ENCODE results near the gene PALM. TPM values are rescaled to one million over a fixed set of nuclear protein-coding genes. Genes with fewer than 3 reads are reported as not detected.

PALM gene
- total and polyA plus RNA-seq, 10 of the 15 experiments (the other 5 are each of a cell fraction or from before 2014, with no cell fraction given): 0.09 to 0.95 (median 0.23) TPM; not detected in 2

- WGBS (ENCODE audit: insufficient coverage, insufficient replicate concordance, low lambda C conversion rate, missing lambda C conversion rate): 21% methylated on average over 24 of the region's 24 CpGs
- TF ChIP-seq NR2F1 (conservative IDR thresholded peaks at IDR 0.05): 0 out of 2 replicates have a peak, but pooled peaks have one; percentile 18
- TF ChIP-seq SMARCA5 (IDR thresholded peaks at IDR 0.05): peak; percentile 80; the same call in 1 of the 2 replicates
- no peak for TF ChIP-seq REST (IDR thresholded peaks at IDR 0.05; ENCODE audit: low read depth, low read length)
- TF ChIP-seq, protein P1, sequence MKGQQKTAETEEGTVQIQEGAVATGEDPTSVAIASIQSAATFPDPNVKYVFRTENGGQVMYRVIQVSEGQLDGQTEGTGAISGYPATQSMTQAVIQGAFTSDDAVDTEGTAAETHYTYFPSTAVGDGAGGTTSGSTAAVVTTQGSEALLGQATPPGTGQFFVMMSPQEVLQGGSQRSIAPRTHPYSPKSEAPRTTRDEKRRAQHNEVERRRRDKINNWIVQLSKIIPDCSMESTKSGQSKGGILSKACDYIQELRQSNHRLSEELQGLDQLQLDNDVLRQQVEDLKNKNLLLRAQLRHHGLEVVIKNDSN (IDR thresholded peaks at IDR 0.05; ENCODE audit: borderline replicate concordance, extremely low read length, insufficient read depth, low read depth, low read length): no peak
- peak; percentile 78; the same call in 1 of the 2 replicates for TF ChIP-seq MAX (IDR thresholded peaks at IDR 0.05; ENCODE audit: low read depth, low read length)
- TF ChIP-seq POLR2A (IDR thresholded peaks at IDR 0.05; ENCODE audit: low read depth, low read length): no peak
- peak; percentile 58; the same call in 1 of the 2 replicates for TF ChIP-seq LARP7 (IDR thresholded peaks at IDR 0.05)
- peak; percentile 80 for TF ChIP-seq GATAD2B (conservative IDR thresholded peaks at IDR 0.05; ENCODE audit: low read depth)
- TF ChIP-seq RUNX3 (IDR thresholded peaks at IDR 0.05; ENCODE audit: low read length): 0 out of 2 replicates have a peak, but pooled peaks have one; percentile 19
- no peak for TF ChIP-seq MXI1 (IDR thresholded peaks at IDR 0.05; ENCODE audit: low read depth, low read length)
- peak; percentile 70; the same call in 1 of the 2 replicates for TF ChIP-seq ZNF207 (IDR thresholded peaks at IDR 0.05; ENCODE audit: borderline replicate concordance)
- TF ChIP-seq SMC3 (IDR thresholded peaks at IDR 0.05; ENCODE audit: borderline replicate concordance, low read length): peak; percentile 95
- peak; percentile 95 for TF ChIP-seq RELA (IDR thresholded peaks at IDR 0.05; ENCODE audit: borderline replicate concordance, partially characterized antibody)
- TF ChIP-seq NBN (IDR thresholded peaks at IDR 0.05): peak; percentile 68; the same call in 1 of the 2 replicates
- TF ChIP-seq SMAD5 (IDR thresholded peaks at IDR 0.05; ENCODE audit: low read depth): no peak
- no peak for TF ChIP-seq POLR2AphosphoS5 (IDR thresholded peaks at IDR 0.05; ENCODE audit: low read length)
- peak; percentile 66 for TF ChIP-seq RELB (IDR thresholded peaks at IDR 0.05; ENCODE audit: low read depth)
- no peak for TF ChIP-seq PAX5 (IDR thresholded peaks at IDR 0.05; ENCODE audit: borderline replicate concordance, low read depth, low read length)
- peak; percentile 70; the same call in 1 of the 2 replicates for TF ChIP-seq RB1 (IDR thresholded peaks at IDR 0.05; ENCODE audit: borderline replicate concordance)
Measured at GRCh38 chr19:664913-665443, 43.8 kb upstream of the PALM start.

More at GRCh38 chr19:664913-665443, 43.8 kb upstream of the PALM start:
- intact Hi-C loops (cut with micrococcal nuclease; ENCODE audit: unreplicated experiment) (loop anchor here (1.0 kb wide), 1 partner anchor 69 kb away; no protein-coding TSS in a partner anchor), in situ Hi-C loops (cut with MboI) (loop anchor here (5.0 kb wide), 1 partner anchor 67 kb away; no protein-coding TSS in a partner anchor)
- H3K9ac ChIP-seq (ENCODE audit: control insufficient read depth, insufficient read depth, low read length): no peak overlapping the region
- peak overlapping the region; percentile 45; the same call in 1 of the 2 replicates for H2AFZ ChIP-seq (ENCODE audit: control insufficient read depth, low read depth, low read length)
- RAD21 ChIA-PET (ENCODE audit: unreplicated experiment): interaction anchor here (0.6 to 1.6 kb wide), 4 partner anchors 10 to 69 kb away, joined by 3 to 9 read pairs (median 4); no protein-coding TSS in a partner anchor
- H3K4me1 ChIP-seq (ENCODE audit: control insufficient read depth, insufficient read depth, low read length): peaks cover 16% of the 10 kb centered on the region
- no peak overlapping the region for H3K27ac ChIP-seq (ENCODE audit: control insufficient read depth, insufficient read depth)
- peaks cover 0 to under 1% of the 10 kb centered on the region in 2 experiments; a peak in 2 of 4 replicates for H3K36me3 ChIP-seq (ENCODE audit: control insufficient read depth in 2 of 2, insufficient read depth in 2 of 2, low read length in 1 of 2)
- CTCF ChIA-PET: interaction anchor here (0.7 to 0.8 kb wide), 2 partner anchors 15 to 69 kb away, joined by 3 read pairs; no protein-coding TSS in a partner anchor
- ATAC-seq (peak; percentile 23), FAIRE-seq (no peak), DNase-seq (ENCODE audit: low read depth, low spot score) (no peak)
- H3K27me3 ChIP-seq (replicated peaks in 1 of 2; ENCODE audit: control insufficient read depth in 2 of 2, insufficient read depth in 2 of 2, low read length in 1 of 2): no peaks in the 10 kb centered on the region
- no peak overlapping the region for H3K4me3 ChIP-seq
- H3K4me2 ChIP-seq (ENCODE audit: control insufficient read depth, insufficient read depth): 0 out of 2 replicates have a peak overlapping the region, but pooled peaks have one; percentile 11
- peaks cover 8% of the 10 kb centered on the region for H4K20me1 ChIP-seq (ENCODE audit: control insufficient read depth, insufficient read depth)
- peaks cover 30% of the 10 kb centered on the region for H3K79me2 ChIP-seq (ENCODE audit: control insufficient read depth, insufficient read depth, low read length)
- H3K9me3 ChIP-seq (replicated peaks; ENCODE audit: control insufficient read depth, insufficient read depth, low read length): no peaks in the 10 kb centered on the region; the same call in 2 of the 3 replicates
- POLR2A ChIA-PET: interaction anchor here (0.6 kb wide), 1 partner anchor 109 kb away, joined by 5 read pairs; no protein-coding TSS in a partner anchor
- SMC1A ChIA-PET (ENCODE audit: uncharacterized antibody, unreplicated experiment): interaction anchor here (0.7 to 2.1 kb wide), 2 partner anchors 66 to 69 kb away, joined by 3 to 12 read pairs; no protein-coding TSS in a partner anchor
- no TSS peak for BruUV-seq (replicated peaks)
